AG09319 (cell line): ENCODE results near the gene LYST.

ENCODE experiments used
- DNase-seq: peaks from one replicate; pipeline ENCODE4 v3.0.0-alpha.2; 2010; ENCODE audit warnings: low read depth; ENCODE audit errors: extremely low read depth
- CTCF ChIP-seq: IDR thresholded peaks from 2 replicates; pipeline ENCODE4 v1.5.1; 2011; ENCODE audit warnings: low read depth, mild to moderate bottlenecking, inconsistent platforms, low read length, moderate library complexity

The LYST gene

GRCh38 chr1:235739124-235739523, 127.6 kb downstream of the LYST start:
- no peak for TF ChIP-seq CTCF
- DNase-seq: no peak

GRCh38 chr1:235737751-235738150, 129.0 kb downstream of the LYST start:
- TF ChIP-seq CTCF: no peak

GRCh38 chr1:235736263-235736662, 130.4 kb downstream of the LYST start:
- no peak for TF ChIP-seq CTCF
- no peak for DNase-seq

More at GRCh38 chr1:235737751-235738150, 129.0 kb downstream of the LYST start:
- no peak for DNase-seq

- no peak for TF ChIP-seq CTCF
- DNase-seq: no peak
Measured at GRCh38 chr1:235735621-235736020, 131.1 kb downstream of the LYST start.

- DNase-seq: no peak
Measured at GRCh38 chr1:235734335-235734734, 132.4 kb downstream of the LYST start.

GRCh38 chr1:235730007-235730406, 136.7 kb downstream of the LYST start:
- TF ChIP-seq CTCF: no peak
- DNase-seq: no peak

More at GRCh38 chr1:235734335-235734734, 132.4 kb downstream of the LYST start:
- TF ChIP-seq CTCF: no peak

GRCh38 chr1:235726557-235726956, 140.1 kb downstream of the LYST start:
- TF ChIP-seq CTCF: no peak

More at GRCh38 chr1:235726557-235726956, 140.1 kb downstream of the LYST start:
- no peak for DNase-seq
